IPS-15b (cell line): ENCODE measurements around the gene HDAC8.

Experiments
- H3K27me3 ChIP-seq: one replicate; pipeline ENCODE4 v1.6.1; 2013; ENCODE audit warnings: low read length; ENCODE audit not compliant: control insufficient read depth, insufficient read depth
- H3K36me3 ChIP-seq: one replicate; pipeline ENCODE4 v1.6.1; 2013; ENCODE audit warnings: low read length; ENCODE audit not compliant: control insufficient read depth, insufficient read depth
- H3K4me1 ChIP-seq: one replicate; pipeline ENCODE4 v1.6.1; 2013; ENCODE audit warnings: mild to moderate bottlenecking, low read length; ENCODE audit not compliant: control insufficient read depth, insufficient read depth
- H3K4me3 ChIP-seq: one replicate; pipeline ENCODE4 v1.5.1; 2013; ENCODE audit warnings: low read depth, low read length
- H3K9ac ChIP-seq: one replicate; pipeline ENCODE4 v1.6.1; 2013; ENCODE audit warnings: low read depth, mild to moderate bottlenecking, low read length
- H3K9me3 ChIP-seq: one replicate; pipeline ENCODE4 v1.6.1; 2013; ENCODE audit warnings: mild to moderate bottlenecking, low read length; ENCODE audit not compliant: control insufficient read depth, insufficient read depth

HDAC8 gene

GRCh38 chrX:72297953-72298730 lies 274.5 kb downstream of the HDAC8 start:
- Histone ChIP-seq H3K4me3 (no peak overlapping the region), H3K36me3 (no peaks in the 10 kb centered on the region), H3K9me3 (peaks cover 4% of the 10 kb centered on the region), H3K9ac (no peak overlapping the region), H3K27me3 (peaks cover 33% of the 10 kb centered on the region), H3K4me1 (no peaks in the 10 kb centered on the region)

GRCh38 chrX:72296991-72297390 lies 275.7 kb downstream of the HDAC8 start:
- Histone ChIP-seq H3K4me3 (no peak overlapping the region), H3K4me1 (no peaks in the 10 kb centered on the region), H3K9ac (no peak overlapping the region), H3K9me3 (peaks cover 4% of the 10 kb centered on the region), H3K27me3 (peaks cover 21% of the 10 kb centered on the region), H3K36me3 (no peaks in the 10 kb centered on the region)

GRCh38 chrX:72295745-72296144 lies 276.9 kb downstream of the HDAC8 start:
- H3K36me3 ChIP-seq: no peaks in the 10 kb centered on the region
- H3K9ac ChIP-seq: no peak overlapping the region
- peaks cover 10% of the 10 kb centered on the region for H3K27me3 ChIP-seq
- peaks cover 4% of the 10 kb centered on the region for H3K9me3 ChIP-seq
- H3K4me1 ChIP-seq: no peaks in the 10 kb centered on the region
- no peak overlapping the region for H3K4me3 ChIP-seq

DNA sequence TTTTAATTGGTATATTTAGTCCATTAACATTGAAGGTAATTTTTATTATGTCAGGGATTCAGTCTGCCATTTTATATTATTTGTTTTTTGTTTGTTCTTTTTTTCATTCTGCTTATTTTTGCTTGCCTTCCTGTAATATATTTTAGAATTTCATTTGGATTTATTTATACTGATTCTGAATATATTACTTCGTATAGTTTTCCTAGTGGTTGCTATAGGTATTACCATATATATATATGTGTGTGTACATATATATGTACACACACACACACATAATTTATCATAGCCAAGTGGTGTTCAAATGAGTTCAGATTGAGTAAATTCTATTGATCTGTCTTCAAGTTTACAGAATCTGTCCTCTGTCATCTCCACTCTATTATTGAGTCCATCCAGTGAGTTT lies 278.1 kb downstream of the HDAC8 start:
- Histone ChIP-seq H3K36me3 (no peaks in the 10 kb centered on the region), H3K4me1 (no peaks in the 10 kb centered on the region)

DNA sequence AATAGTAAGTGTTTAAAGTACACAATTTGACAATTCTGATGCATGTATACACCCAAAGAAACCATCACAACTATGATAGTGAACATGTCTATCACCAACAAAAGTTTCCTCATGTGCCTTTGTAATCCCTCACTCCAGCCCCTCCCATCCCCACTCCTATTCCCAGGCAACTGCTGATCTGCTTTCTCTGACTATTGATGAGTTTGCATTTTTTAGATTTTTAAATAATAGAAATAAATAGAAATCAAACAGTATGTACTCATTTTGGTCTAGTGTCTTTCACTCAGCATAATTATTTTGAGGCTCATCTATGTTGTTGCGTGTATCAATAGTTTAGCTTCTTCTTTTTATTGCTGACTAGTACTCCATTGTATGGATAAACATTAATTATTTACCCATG lies 290.3 kb downstream of the HDAC8 start:
- Histone ChIP-seq H3K36me3 (no peaks in the 10 kb centered on the region), H3K4me1 (no peaks in the 10 kb centered on the region), H3K9ac (no peak overlapping the region), H3K27me3 (no peaks in the 10 kb centered on the region), H3K4me3 (no peak overlapping the region), H3K9me3 (no peaks in the 10 kb centered on the region)

More for the DNA sequence above, 278.1 kb downstream of the HDAC8 start:
- no peaks in the 10 kb centered on the region for H3K9me3 ChIP-seq
- H3K9ac ChIP-seq: no peak overlapping the region
- H3K27me3 ChIP-seq: no peaks in the 10 kb centered on the region
- H3K4me3 ChIP-seq: no peak overlapping the region

- Histone ChIP-seq H3K27me3 (no peaks in the 10 kb centered on the region), H3K4me3 (no peak overlapping the region), H3K9ac (no peak overlapping the region), H3K9me3 (no peaks in the 10 kb centered on the region), H3K36me3 (no peaks in the 10 kb centered on the region), H3K4me1 (no peaks in the 10 kb centered on the region)
Measured at GRCh38 chrX:72280321-72280845, 292.3 kb downstream of the HDAC8 start.
